Inflammatory macrophage treated with lipopolysaccharide for 4 hours (primary cell): ENCODE data around the gene SLC28A1.

Experiments used
- DNase-seq: peaks from one replicate; pipeline ENCODE4 v3.0.0-alpha.2; 2020

SLC28A1 gene

GRCh38 chr15:84886211-84886983 is 1.9 kb downstream of the SLC28A1 start:
- no peak for DNase-seq

- DNase-seq, result no peak
Observed at GRCh38 chr15:84886984-84887299, 2.5 kb downstream of the SLC28A1 start.

GRCh38 chr15:84887938-84888337 is 3.5 kb downstream of the SLC28A1 start:
- DNase-seq, result no peak

GRCh38 chr15:84888639-84889038 is 4.2 kb downstream of the SLC28A1 start:
- DNase-seq, result no peak

- no peak for DNase-seq
Observed at GRCh38 chr15:84889313-84889990, 5.0 kb downstream of the SLC28A1 start.

GRCh38 chr15:84889991-84890669 is 5.7 kb downstream of the SLC28A1 start:
- no peak for DNase-seq

GRCh38 chr15:84890670-84891162 is 6.3 kb downstream of the SLC28A1 start:
- DNase-seq, result no peak

- DNase-seq, result no peak
Observed at GRCh38 chr15:84891339-84891738, 6.9 kb downstream of the SLC28A1 start.

- no peak for DNase-seq
Observed at GRCh38 chr15:84892786-84893307, 8.4 kb downstream of the SLC28A1 start.

GRCh38 chr15:84893607-84894006 is 9.1 kb downstream of the SLC28A1 start:
- DNase-seq, result no peak

- no peak for DNase-seq
Observed at GRCh38 chr15:84894736-84895425, 10.4 kb downstream of the SLC28A1 start.

GRCh38 chr15:84898761-84899160 is 14.3 kb downstream of the SLC28A1 start:
- DNase-seq, result no peak

GRCh38 chr15:84899750-84900149 is 15.3 kb downstream of the SLC28A1 start:
- no peak for DNase-seq

GRCh38 chr15:84901540-84901939 is 17.1 kb downstream of the SLC28A1 start:
- no peak for DNase-seq

- DNase-seq, result no peak
Observed at GRCh38 chr15:84903751-84904150, 19.3 kb downstream of the SLC28A1 start.

- no peak for DNase-seq
Observed at GRCh38 chr15:84904419-84904818, 20.0 kb downstream of the SLC28A1 start.

GRCh38 chr15:84905016-84905916 is 20.8 kb downstream of the SLC28A1 start:
- no peak for DNase-seq

GRCh38 chr15:84907731-84908130 is 23.3 kb downstream of the SLC28A1 start:
- DNase-seq, result no peak

- no peak for DNase-seq
Observed at GRCh38 chr15:84908564-84908963, 24.1 kb downstream of the SLC28A1 start.

GRCh38 chr15:84909029-84909428 is 24.6 kb downstream of the SLC28A1 start:
- DNase-seq, result no peak

- no peak for DNase-seq
Observed at GRCh38 chr15:84909782-84910181, 25.3 kb downstream of the SLC28A1 start.
